ENCODE data around the gene NFAT5. TPM values are rescaled to one million over a fixed set of nuclear protein-coding genes. Genes with fewer than 3 reads are reported as not detected.

Gene NFAT5
- total RNA-seq, 2 donors from 2014 or later = 77.3 to 98.6 TPM

GRCh38 chr16:69744363-69745231, 178.8 kb downstream of the NFAT5 start:
- ATAC-seq (ENCODE audit: insufficient number of reproducible peaks, low FRiP score, low read depth) (no peak), DNase-seq (ENCODE audit: low spot score) (no peak)
- Histone ChIP-seq H3K27ac (no peak overlapping the region), H3K4me3 (no peak overlapping the region), H3K27me3 (replicated peaks; ENCODE audit: insufficient read depth) (no peaks in the 10 kb centered on the region), H3K36me3 (peaks cover 64% of the 10 kb centered on the region), H3K9me3 (no peaks in the 10 kb centered on the region), H3K4me1 (ENCODE audit: control insufficient read depth in 1 of 2, low read depth in 2 of 2) (peaks cover 0 to 9% of the 10 kb centered on the region in 2 donors)
- TF ChIP-seq CTCF (IDR thresholded peaks at IDR 0.05) = no peak

GRCh38 chr16:69745232-69745612, 179.5 kb downstream of the NFAT5 start:
- Histone ChIP-seq H3K4me3 (no peak overlapping the region), H3K36me3 (peaks cover 66% of the 10 kb centered on the region), H3K4me1 (ENCODE audit: control insufficient read depth in 1 of 2, low read depth in 2 of 2) (peaks cover 0 to 9% of the 10 kb centered on the region in 2 donors), H3K27me3 (replicated peaks; ENCODE audit: insufficient read depth) (no peaks in the 10 kb centered on the region), H3K9me3 (no peaks in the 10 kb centered on the region), H3K27ac (no peak overlapping the region)
- ATAC-seq (ENCODE audit: insufficient number of reproducible peaks, low FRiP score, low read depth) (no peak), DNase-seq (ENCODE audit: low spot score) (no peak)
- TF ChIP-seq CTCF (IDR thresholded peaks at IDR 0.05) = no peak

- no peak overlapping the region for H3K4me3 ChIP-seq
- no peak for ATAC-seq (ENCODE audit: insufficient number of reproducible peaks, low FRiP score, low read depth)
- H3K36me3 ChIP-seq = peaks cover 66% of the 10 kb centered on the region
Measured at GRCh38 chr16:69745959-69746358, 180.2 kb downstream of the NFAT5 start.

GRCh38 chr16:69747115-69747514, 181.3 kb downstream of the NFAT5 start:
- H3K4me1 ChIP-seq (ENCODE audit: control insufficient read depth in 1 of 2, low read depth in 2 of 2) = peaks cover 0 to 1% of the 10 kb centered on the region in 2 donors
- ATAC-seq (ENCODE audit: insufficient number of reproducible peaks, low FRiP score, low read depth) (no peak), DNase-seq (ENCODE audit: low spot score) (no peak)
- no peaks in the 10 kb centered on the region for H3K27me3 ChIP-seq (replicated peaks; ENCODE audit: insufficient read depth)
- H3K27ac ChIP-seq = no peak overlapping the region
- no peak for TF ChIP-seq CTCF (IDR thresholded peaks at IDR 0.05)
- peaks cover 62% of the 10 kb centered on the region for H3K36me3 ChIP-seq
- no peak overlapping the region for H3K4me3 ChIP-seq
- no peaks in the 10 kb centered on the region for H3K9me3 ChIP-seq

More at GRCh38 chr16:69745959-69746358, 180.2 kb downstream of the NFAT5 start:
- Histone ChIP-seq H3K9me3 (no peaks in the 10 kb centered on the region), H3K4me1 (ENCODE audit: control insufficient read depth in 1 of 2, low read depth in 2 of 2) (peaks cover 0 to 9% of the 10 kb centered on the region in 2 donors), H3K27me3 (replicated peaks; ENCODE audit: insufficient read depth) (no peaks in the 10 kb centered on the region), H3K27ac (no peak overlapping the region)
- DNase-seq (ENCODE audit: low spot score) = no peak
- TF ChIP-seq CTCF (IDR thresholded peaks at IDR 0.05) = no peak

GRCh38 chr16:69748694-69749345, 183.1 kb downstream of the NFAT5 start:
- H3K4me1 ChIP-seq (ENCODE audit: control insufficient read depth in 1 of 2, low read depth in 2 of 2) = peaks cover 11 to 18% of the 10 kb centered on the region in 2 donors
- ATAC-seq (ENCODE audit: insufficient number of reproducible peaks, low FRiP score, low read depth) (no peak), DNase-seq (ENCODE audit: low spot score) (no peak)
- TF ChIP-seq CTCF (IDR thresholded peaks at IDR 0.05) = no peak
- no peaks in the 10 kb centered on the region for H3K27me3 ChIP-seq (replicated peaks; ENCODE audit: insufficient read depth)
- peaks cover 57% of the 10 kb centered on the region for H3K36me3 ChIP-seq
- H3K9me3 ChIP-seq = no peaks in the 10 kb centered on the region
- H3K27ac ChIP-seq = no peak overlapping the region
- H3K4me3 ChIP-seq = no peak overlapping the region

Measured in thoracic aorta (tissue), 2 donors.